Liver (tissue), 9 donors: ENCODE measurements around the gene DSEL. TPM values are rescaled to one million over a fixed set of nuclear protein-coding genes. Genes with fewer than 3 reads are reported as not detected.

ENCODE experiments used
- DNase-seq: peaks from one replicate; pipeline ENCODE4 v3.0.0-alpha.2; 2017; ENCODE audit warnings: low spot score
- H3K27ac ChIP-seq, 2 donors: one replicate each; pipeline ENCODE4 v1.7.0; 2013; ENCODE audit warnings: inconsistent platforms in 2 of 2, low read length in 2 of 2, control low read depth in 1 of 2, low read depth in 1 of 2, mild to moderate bottlenecking in 1 of 2
- H3K27me3 ChIP-seq, 4 donors: one replicate each; pipeline versions ENCODE4 v1.6.1 to v1.7.0; 2013; ENCODE audit warnings: low read length in 3 of 4, inconsistent platforms in 1 of 4, mild to moderate bottlenecking in 1 of 4, moderate library complexity in 1 of 4; ENCODE audit not compliant: control insufficient read depth in 4 of 4, insufficient read depth in 4 of 4
- H3K36me3 ChIP-seq, 4 donors: one replicate each; pipeline versions ENCODE4 v1.6.1 to v1.7.0; 2013; ENCODE audit warnings: low read length in 3 of 4, mild to moderate bottlenecking in 3 of 4, low read depth in 1 of 4, moderate library complexity in 1 of 4; ENCODE audit not compliant: control insufficient read depth in 4 of 4, insufficient read depth in 3 of 4
- H3K4me1 ChIP-seq, 4 donors: one replicate each; pipeline versions ENCODE4 v1.6.1 to v1.7.0; 2013; ENCODE audit warnings: low read length in 3 of 4, mild to moderate bottlenecking in 3 of 4, moderate library complexity in 1 of 4; ENCODE audit not compliant: control insufficient read depth in 4 of 4, insufficient read depth in 4 of 4
- H3K4me3 ChIP-seq, 3 donors: one replicate each; pipeline versions ENCODE4 v1.6.1 to v1.7.0; 2013; ENCODE audit warnings: low read length in 3 of 3, control low read depth in 1 of 3, low read depth in 1 of 3, mild to moderate bottlenecking in 1 of 3
- H3K9ac ChIP-seq, 2 donors: one replicate each; pipeline ENCODE4 v1.7.0; 2013; ENCODE audit warnings: low read length in 2 of 2, mild to moderate bottlenecking in 2 of 2, moderate library complexity in 2 of 2, control low read depth in 1 of 2, low read depth in 1 of 2
- H3K9me3 ChIP-seq, 4 donors: one replicate each; pipeline versions ENCODE4 v1.6.1 to v1.7.0; 2013; ENCODE audit warnings: low read length in 3 of 4; ENCODE audit not compliant: control insufficient read depth in 4 of 4
- EGR1 ChIP-seq, 2 donors: IDR thresholded peaks; 2 replicates each; pipeline ENCODE4 v1.6.1; 2016 to 2018; ENCODE audit warnings: antibody characterized with exemption in 2 of 2, low read depth in 2 of 2
- FOXA1 ChIP-seq: IDR thresholded peaks from 2 replicates; pipeline ENCODE4 v1.6.1; 2016; ENCODE audit warnings: antibody characterized with exemption
- FOXA2 ChIP-seq: IDR thresholded peaks from 2 replicates; pipeline ENCODE4 v1.6.1; 2016; ENCODE audit warnings: antibody characterized with exemption
- GABPA ChIP-seq, 2 donors: IDR thresholded peaks in 1 of 2; conservative IDR thresholded peaks in 1 of 2; 2 replicates each; pipeline ENCODE4 v1.6.1; 2016; ENCODE audit warnings: antibody characterized with exemption in 2 of 2, mild to moderate bottlenecking in 1 of 2, moderate library complexity in 1 of 2
- HNF4A ChIP-seq, 2 donors: conservative IDR thresholded peaks; 2 replicates each; pipeline ENCODE4 v1.6.1; 2016; ENCODE audit warnings: antibody characterized with exemption in 2 of 2, mild to moderate bottlenecking in 2 of 2
- HNF4G ChIP-seq: IDR thresholded peaks from 2 replicates; pipeline ENCODE4 v1.6.1; 2016; ENCODE audit warnings: antibody characterized with exemption
- NR2F2 ChIP-seq: IDR thresholded peaks from 2 replicates; pipeline ENCODE4 v1.6.1; 2016; ENCODE audit warnings: antibody characterized with exemption
- RAD21 ChIP-seq, 2 donors: IDR thresholded peaks; 2 replicates each; pipeline ENCODE4 v1.6.1; 2016; ENCODE audit warnings: antibody characterized with exemption in 2 of 2, mild to moderate bottlenecking in 2 of 2
- SP1 ChIP-seq: IDR thresholded peaks from 2 replicates; pipeline ENCODE4 v1.6.1; 2018; ENCODE audit warnings: antibody characterized with exemption, mild to moderate bottlenecking
- YY1 ChIP-seq: IDR thresholded peaks from 2 replicates; pipeline ENCODE4 v1.6.1; 2016; ENCODE audit warnings: antibody characterized with exemption, mild to moderate bottlenecking
- WGBS: extraction: QIAGEN DNeasy Blood & Tissue Kit; methylation state at CpG from one replicate; pipeline ENCODE4 v1.1.7; 2013; 5-methylcytosine and 5-hydroxymethylcytosine counted together
- polyA plus RNA-seq, 2 donors: library from polyadenylated mRNA; stranded (reverse) in 1 of 2; unstranded in 1 of 2; fragments of 200-250 nt in 1 of 2; fragments of >200 nt in 1 of 2; fragmentation: Nextera tagmentation in 1 of 2; extraction: Ambion mirVana in 1 of 2; gene quantifications; one replicate each; pipeline versions ENCODE4 v1.2.1 to v1.2.3, GENCODE V29; 2013 to 2015
- total RNA-seq, 2 donors: library from RNA; depleted of rRNA; stranded (reverse); fragments of >200 nt; gene quantifications; one replicate each; pipeline ENCODE4 v1.2.3, GENCODE V29; 2014
- TF ChIP-seq, protein P1 (sequence below): IDR thresholded peaks from 2 replicates; pipeline ENCODE4 v1.6.1; 2016; ENCODE audit warnings: antibody characterized with exemption, mild to moderate bottlenecking
- TF ChIP-seq, protein P2 (sequence below): IDR thresholded peaks from 2 replicates; pipeline ENCODE4 v1.6.1; 2016; ENCODE audit warnings: antibody characterized with exemption
- TF ChIP-seq, protein P3 (sequence below): IDR thresholded peaks from 2 replicates; pipeline ENCODE4 v1.6.1; 2016; ENCODE audit warnings: antibody characterized with exemption
- TF ChIP-seq, protein P4 (sequence below): fragments of 150-350 bp; IDR thresholded peaks from 2 replicates; pipeline ENCODE4 v1.5.1; 2017; ENCODE audit warnings: improper control_type of control experiment, low read depth, low read length; ENCODE audit not compliant: missing input control
- TF ChIP-seq, protein P5 (sequence below): IDR thresholded peaks from 2 replicates; pipeline ENCODE4 v1.6.1; 2016; ENCODE audit warnings: antibody characterized with exemption
- donor health status: healthy.
- donor health status: healthy.
- donor health status: healthy.
- donor health status: healthy.
- donor health status: healthy.

Gene DSEL
- total and polyA plus RNA-seq, 4 donors, result 1.7 to 4.9 (median 3.4) TPM

DNA sequence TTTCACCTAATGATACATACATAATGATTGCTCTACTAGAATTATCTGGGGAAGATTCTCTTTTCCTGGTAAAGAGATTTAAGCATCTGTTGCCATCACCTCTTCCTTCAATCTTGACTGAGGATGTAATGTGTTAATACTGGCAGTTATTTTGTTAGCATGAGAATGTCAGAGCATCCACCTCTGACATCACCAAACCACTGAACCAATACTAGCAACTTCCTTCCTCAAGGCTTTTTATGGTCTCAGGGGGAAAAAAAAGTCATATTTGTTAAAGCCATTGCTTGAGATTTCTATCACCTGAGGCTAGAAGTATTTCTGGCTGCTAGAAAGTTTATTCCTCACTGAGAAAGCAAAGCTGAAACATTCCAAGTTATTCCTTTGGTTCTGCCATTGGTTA lies 48.5 kb downstream of the DSEL start (continued):
- TF ChIP-seq, protein P1, sequence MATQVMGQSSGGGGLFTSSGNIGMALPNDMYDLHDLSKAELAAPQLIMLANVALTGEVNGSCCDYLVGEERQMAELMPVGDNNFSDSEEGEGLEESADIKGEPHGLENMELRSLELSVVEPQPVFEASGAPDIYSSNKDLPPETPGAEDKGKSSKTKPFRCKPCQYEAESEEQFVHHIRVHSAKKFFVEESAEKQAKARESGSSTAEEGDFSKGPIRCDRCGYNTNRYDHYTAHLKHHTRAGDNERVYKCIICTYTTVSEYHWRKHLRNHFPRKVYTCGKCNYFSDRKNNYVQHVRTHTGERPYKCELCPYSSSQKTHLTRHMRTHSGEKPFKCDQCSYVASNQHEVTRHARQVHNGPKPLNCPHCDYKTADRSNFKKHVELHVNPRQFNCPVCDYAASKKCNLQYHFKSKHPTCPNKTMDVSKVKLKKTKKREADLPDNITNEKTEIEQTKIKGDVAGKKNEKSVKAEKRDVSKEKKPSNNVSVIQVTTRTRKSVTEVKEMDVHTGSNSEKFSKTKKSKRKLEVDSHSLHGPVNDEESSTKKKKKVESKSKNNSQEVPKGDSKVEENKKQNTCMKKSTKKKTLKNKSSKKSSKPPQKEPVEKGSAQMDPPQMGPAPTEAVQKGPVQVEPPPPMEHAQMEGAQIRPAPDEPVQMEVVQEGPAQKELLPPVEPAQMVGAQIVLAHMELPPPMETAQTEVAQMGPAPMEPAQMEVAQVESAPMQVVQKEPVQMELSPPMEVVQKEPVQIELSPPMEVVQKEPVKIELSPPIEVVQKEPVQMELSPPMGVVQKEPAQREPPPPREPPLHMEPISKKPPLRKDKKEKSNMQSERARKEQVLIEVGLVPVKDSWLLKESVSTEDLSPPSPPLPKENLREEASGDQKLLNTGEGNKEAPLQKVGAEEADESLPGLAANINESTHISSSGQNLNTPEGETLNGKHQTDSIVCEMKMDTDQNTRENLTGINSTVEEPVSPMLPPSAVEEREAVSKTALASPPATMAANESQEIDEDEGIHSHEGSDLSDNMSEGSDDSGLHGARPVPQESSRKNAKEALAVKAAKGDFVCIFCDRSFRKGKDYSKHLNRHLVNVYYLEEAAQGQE, result no peak
- no peak for TF ChIP-seq HNF4G

DNA sequence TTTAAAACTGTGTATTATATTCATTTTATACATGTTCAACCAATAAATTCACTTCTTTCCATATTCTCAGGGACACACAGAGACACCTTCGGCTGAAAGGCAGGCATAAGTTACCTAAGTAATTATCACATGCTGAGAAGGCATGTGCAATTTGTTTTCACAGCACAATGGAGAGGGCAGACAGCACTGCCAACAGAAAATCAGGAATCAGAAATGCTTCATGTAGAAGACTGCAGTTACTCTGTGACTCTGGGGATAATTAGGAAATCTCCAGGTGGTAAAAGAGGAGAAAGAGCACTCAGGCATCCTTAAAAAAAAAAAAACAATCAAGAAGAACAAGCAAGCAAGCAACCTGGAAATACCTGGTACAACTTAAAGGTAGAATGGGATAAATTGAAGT lies 49.3 kb downstream of the DSEL start:
- no peak overlapping the region for H3K4me3 ChIP-seq
- WGBS, result 49% methylated on average over 1 of the region's 1 CpG
- TF ChIP-seq, protein P2, sequence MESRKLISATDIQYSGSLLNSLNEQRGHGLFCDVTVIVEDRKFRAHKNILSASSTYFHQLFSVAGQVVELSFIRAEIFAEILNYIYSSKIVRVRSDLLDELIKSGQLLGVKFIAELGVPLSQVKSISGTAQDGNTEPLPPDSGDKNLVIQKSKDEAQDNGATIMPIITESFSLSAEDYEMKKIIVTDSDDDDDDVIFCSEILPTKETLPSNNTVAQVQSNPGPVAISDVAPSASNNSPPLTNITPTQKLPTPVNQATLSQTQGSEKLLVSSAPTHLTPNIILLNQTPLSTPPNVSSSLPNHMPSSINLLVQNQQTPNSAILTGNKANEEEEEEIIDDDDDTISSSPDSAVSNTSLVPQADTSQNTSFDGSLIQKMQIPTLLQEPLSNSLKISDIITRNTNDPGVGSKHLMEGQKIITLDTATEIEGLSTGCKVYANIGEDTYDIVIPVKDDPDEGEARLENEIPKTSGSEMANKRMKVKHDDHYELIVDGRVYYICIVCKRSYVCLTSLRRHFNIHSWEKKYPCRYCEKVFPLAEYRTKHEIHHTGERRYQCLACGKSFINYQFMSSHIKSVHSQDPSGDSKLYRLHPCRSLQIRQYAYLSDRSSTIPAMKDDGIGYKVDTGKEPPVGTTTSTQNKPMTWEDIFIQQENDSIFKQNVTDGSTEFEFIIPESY, result no peak
- TF ChIP-seq SP1 (no peak), FOXA2 (no peak), FOXA1 (no peak), EGR1 (IDR thresholded peaks at IDR 0.05; ENCODE audit: low read depth in 2 of 2) (no peak), NR2F2 (no peak), HNF4A (conservative IDR thresholded peaks at IDR 0.05) (no peak), GABPA (IDR thresholded peaks at IDR 0.05 in 1 of 2, conservative IDR thresholded peaks at IDR 0.05 in 1 of 2) (no peak), YY1 (no peak), RAD21 (IDR thresholded peaks at IDR 0.05) (no peak)
- TF ChIP-seq, protein P3, sequence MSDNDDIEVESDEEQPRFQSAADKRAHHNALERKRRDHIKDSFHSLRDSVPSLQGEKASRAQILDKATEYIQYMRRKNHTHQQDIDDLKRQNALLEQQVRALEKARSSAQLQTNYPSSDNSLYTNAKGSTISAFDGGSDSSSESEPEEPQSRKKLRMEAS, result no peak
- TF ChIP-seq, protein P4, sequence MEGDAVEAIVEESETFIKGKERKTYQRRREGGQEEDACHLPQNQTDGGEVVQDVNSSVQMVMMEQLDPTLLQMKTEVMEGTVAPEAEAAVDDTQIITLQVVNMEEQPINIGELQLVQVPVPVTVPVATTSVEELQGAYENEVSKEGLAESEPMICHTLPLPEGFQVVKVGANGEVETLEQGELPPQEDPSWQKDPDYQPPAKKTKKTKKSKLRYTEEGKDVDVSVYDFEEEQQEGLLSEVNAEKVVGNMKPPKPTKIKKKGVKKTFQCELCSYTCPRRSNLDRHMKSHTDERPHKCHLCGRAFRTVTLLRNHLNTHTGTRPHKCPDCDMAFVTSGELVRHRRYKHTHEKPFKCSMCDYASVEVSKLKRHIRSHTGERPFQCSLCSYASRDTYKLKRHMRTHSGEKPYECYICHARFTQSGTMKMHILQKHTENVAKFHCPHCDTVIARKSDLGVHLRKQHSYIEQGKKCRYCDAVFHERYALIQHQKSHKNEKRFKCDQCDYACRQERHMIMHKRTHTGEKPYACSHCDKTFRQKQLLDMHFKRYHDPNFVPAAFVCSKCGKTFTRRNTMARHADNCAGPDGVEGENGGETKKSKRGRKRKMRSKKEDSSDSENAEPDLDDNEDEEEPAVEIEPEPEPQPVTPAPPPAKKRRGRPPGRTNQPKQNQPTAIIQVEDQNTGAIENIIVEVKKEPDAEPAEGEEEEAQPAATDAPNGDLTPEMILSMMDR, result no peak
- TF ChIP-seq, protein P5, sequence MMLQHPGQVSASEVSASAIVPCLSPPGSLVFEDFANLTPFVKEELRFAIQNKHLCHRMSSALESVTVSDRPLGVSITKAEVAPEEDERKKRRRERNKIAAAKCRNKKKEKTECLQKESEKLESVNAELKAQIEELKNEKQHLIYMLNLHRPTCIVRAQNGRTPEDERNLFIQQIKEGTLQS, result no peak

More for the DNA sequence above, 49.3 kb downstream of the DSEL start:
- no peak for DNase-seq
- H3K9me3 ChIP-seq, result no peaks in the 10 kb centered on the region
- H3K27ac ChIP-seq, result no peak overlapping the region
- no peak overlapping the region for H3K9ac ChIP-seq
- no peaks in the 10 kb centered on the region for H3K4me1 ChIP-seq
- H3K36me3 ChIP-seq, result no peaks in the 10 kb centered on the region
- H3K27me3 ChIP-seq, result no peaks in the 10 kb centered on the region
